GM12878 (cell line): ENCODE results near the gene GNG3. TPM values are rescaled to one million over a fixed set of nuclear protein-coding genes. Genes with fewer than 3 reads are reported as not detected.

Experiments
- E4F1 ChIP-seq: fragments of 450-650 bp; IDR thresholded peaks from 2 replicates; pipeline ENCODE4 v1.6.1; 2018; ENCODE audit warnings: borderline replicate concordance, mild to moderate bottlenecking; ENCODE audit not compliant: partially characterized antibody
- EGR1 ChIP-seq, 2 experiments: IDR thresholded peaks; 1 replicate in 1 of 2; 2 replicates in 1 of 2; pipeline ENCODE4 v1.6.1; 2011 to 2012; ENCODE audit warnings: low read depth in 2 of 2, low read length in 2 of 2, borderline replicate concordance in 1 of 2, mild to moderate bottlenecking in 1 of 2, moderate library complexity in 1 of 2
- FOXK2 ChIP-seq: fragments of 450-650 bp; IDR thresholded peaks from 2 replicates; pipeline ENCODE4 v1.6.1; 2017; ENCODE audit warnings: mild to moderate bottlenecking, moderate library complexity
- FOXM1 ChIP-seq: IDR thresholded peaks from 2 replicates; pipeline ENCODE4 v1.6.1; 2012; ENCODE audit warnings: low read depth, mild to moderate bottlenecking, inconsistent platforms, low read length, moderate library complexity
- KLF5 ChIP-seq: fragments of 450-650 bp; IDR thresholded peaks from 2 replicates; pipeline ENCODE4 v1.6.1; 2014; ENCODE audit warnings: mild to moderate bottlenecking; ENCODE audit not compliant: partially characterized antibody
- MEF2A ChIP-seq: IDR thresholded peaks from 2 replicates; pipeline ENCODE4 v1.6.1; 2011; ENCODE audit warnings: low read depth, mild to moderate bottlenecking, low read length, moderate library complexity; ENCODE audit not compliant: insufficient read depth
- MYB ChIP-seq: fragments of 150-350 bp; IDR thresholded peaks from 2 replicates; pipeline ENCODE4 v1.6.1; 2014; ENCODE audit warnings: mild to moderate bottlenecking, low read depth, low read length, borderline replicate concordance
- NR2C1 ChIP-seq: fragments of 450-650 bp; IDR thresholded peaks from 2 replicates; pipeline ENCODE4 v1.6.1; 2017; ENCODE audit warnings: antibody characterized with exemption, mild to moderate bottlenecking, moderate library complexity
- NR2C2 ChIP-seq: IDR thresholded peaks from 2 replicates; pipeline ENCODE4 v1.6.1; 2011; ENCODE audit warnings: borderline replicate concordance, low read depth; ENCODE audit not compliant: control insufficient read depth, insufficient read length
- PML ChIP-seq: IDR thresholded peaks from 2 replicates; pipeline ENCODE4 v1.6.1; 2012; ENCODE audit warnings: low read length, inconsistent platforms
- RB1 ChIP-seq: fragments of 450-650 bp; formaldehyde crosslinking; IDR thresholded peaks from 2 replicates; pipeline ENCODE4 v1.6.1; 2017; ENCODE audit warnings: mild to moderate bottlenecking, borderline replicate concordance
- RBBP5 ChIP-seq: fragments of 200-600 bp; sonication (generic); conservative IDR thresholded peaks from 2 replicates; pipeline ENCODE4 v1.6.1; 2016
- SMAD1 ChIP-seq: fragments of 450-650 bp; IDR thresholded peaks from 2 replicates; pipeline ENCODE4 v1.6.1; 2018; ENCODE audit warnings: mild to moderate bottlenecking, low read depth; ENCODE audit not compliant: partially characterized antibody
- SMAD5 ChIP-seq: IDR thresholded peaks from 2 replicates; pipeline ENCODE4 v1.6.1; 2016; ENCODE audit warnings: antibody characterized with exemption, low read depth
- SRF ChIP-seq, 2 experiments: IDR thresholded peaks; 2 replicates each; pipeline ENCODE4 v1.6.1; 2011; ENCODE audit warnings: low read depth in 2 of 2, low read length in 2 of 2, mild to moderate bottlenecking in 1 of 2, moderate library complexity in 1 of 2
- SUZ12 ChIP-seq: fragments of 200-600 bp; sonication (generic); IDR thresholded peaks from one replicate; pipeline ENCODE4 v1.6.1; 2018; ENCODE audit warnings: antibody characterized with exemption, mild to moderate bottlenecking; ENCODE audit not compliant: unreplicated experiment
- ZBTB11 ChIP-seq: fragments of 450-650 bp; formaldehyde crosslinking; IDR thresholded peaks from 2 replicates; pipeline ENCODE4 v1.5.0; 2022; ENCODE audit warnings: mild to moderate bottlenecking, missing genetic modification characterization
- ZNF207 ChIP-seq: fragments of 450-650 bp; IDR thresholded peaks from 2 replicates; pipeline ENCODE4 v1.6.1; 2014; ENCODE audit warnings: antibody characterized with exemption, mild to moderate bottlenecking, borderline replicate concordance
- ZNF687 ChIP-seq: fragments of 450-650 bp; IDR thresholded peaks from 2 replicates; pipeline ENCODE4 v1.6.1; 2017; ENCODE audit warnings: mild to moderate bottlenecking, moderate library complexity
- polyA plus RNA-seq, 11 experiments: library from polyadenylated mRNA; depleted of rRNA in 4 of 11; unstranded in 6 of 11; stranded (reverse) in 5 of 11; fragments of >200 nt; fragmentation: Nextera tagmentation in 4 of 11; fragmentation: Illumina TruSeq in 1 of 11; extraction: Ambion mirVana in 4 of 11; extraction: Trizol in 1 of 11; gene quantifications; 1 replicate in 1 of 11; 2 replicates in 10 of 11; pipeline versions ENCODE4 v1.2.1 to v1.2.3, GENCODE V29; 2011 to 2016; ENCODE audit warnings: inconsistent platforms in 2 of 11, missing spikeins in 2 of 11, low read depth in 1 of 11
- total RNA-seq, 4 experiments: library from RNA; depleted of rRNA in 3 of 4; stranded (reverse); fragments of >200 nt in 3 of 4; fragmentation: Illumina TruSeq in 1 of 4; extraction: Trizol in 1 of 4; gene quantifications; 2 replicates each; pipeline versions ENCODE4 v1.2.1 to v1.2.3, GENCODE V29; 2013 to 2021

GNG3 gene
- total and polyA plus RNA-seq, 10 of the 15 experiments (the other 5 are each of a cell fraction or from before 2014, with no cell fraction given): 0.27 to 0.83 (median 0.57) TPM; not detected in 5

GRCh38 chr11:62678770-62679696 is 28.4 kb upstream of the GNG3 start, which contains the start of gene UBXN1 (continued):
- TF ChIP-seq ZNF687 (peak; percentile 29; the same call in 1 of the 2 replicates), PML (peak; percentile 75; the same call in 1 of the 2 replicates), EGR1 (IDR thresholded peaks at IDR 0.05; ENCODE audit: borderline replicate concordance in 1 of 2, low read depth in 2 of 2, low read length in 2 of 2) (peak; percentile 17 to 90), FOXM1 (no peak), NR2C2 (no peak), KLF5 (peak; percentile 80), RB1 (peak; percentile 70; the same call in 1 of the 2 replicates), SMAD5 (peak; percentile 39; the same call in 1 of the 2 replicates), E4F1 (peak; percentile 83), ZNF207 (peak; percentile 97), ZBTB11 (CRISPR knock-in tag) (peak; percentile 42; the same call in 1 of the 2 replicates), RBBP5 (0 out of 2 replicates have a peak, but pooled peaks have one; percentile 69), SMAD1 (no peak), SRF (IDR thresholded peaks at IDR 0.05; ENCODE audit: low read depth in 2 of 2, low read length in 2 of 2) (no peak), MYB (no peak), MEF2A (0 out of 2 replicates have a peak, but pooled peaks have one; percentile 45), FOXK2 (no peak), NR2C1 (peak; percentile 64), SUZ12 (no peak)
